ENCODE results near the gene CNNM1. TPM values are rescaled to one million over a fixed set of nuclear protein-coding genes. Genes with fewer than 3 reads are reported as not detected.

The CNNM1 gene
- total and polyA plus RNA-seq, 2 donors (not counting 3 experiments of a cell fraction or from before 2014, with no cell fraction given), result not detected

DNA sequence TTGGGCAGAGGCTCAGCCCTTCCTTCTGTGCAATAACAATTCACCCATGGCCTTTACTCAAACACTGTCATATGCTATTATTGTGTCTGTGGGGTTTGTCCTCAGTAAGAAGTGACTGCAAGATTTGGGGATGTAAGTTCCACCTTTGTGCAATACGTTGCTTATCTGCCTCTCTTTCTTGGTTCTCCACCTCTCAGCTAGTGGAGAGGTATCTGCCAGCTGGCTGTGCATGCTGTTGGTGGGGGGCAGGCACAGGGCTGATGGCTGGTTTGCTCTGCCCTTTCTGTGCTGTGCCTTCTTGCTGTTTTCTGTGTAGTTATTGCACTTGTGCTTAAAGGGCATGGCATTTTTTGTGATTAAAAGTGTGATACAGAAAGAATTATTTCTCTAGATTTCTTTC is 36.2 kb downstream of the CNNM1 start:
- H3K9ac ChIP-seq (replicated peaks; ENCODE audit: extremely low read depth, insufficient read depth, low read length), result no peak overlapping the region
- H3K27ac ChIP-seq (ENCODE audit: insufficient read depth, low read depth, low read length), result no peak overlapping the region
- no peak overlapping the region for H2AFZ ChIP-seq (ENCODE audit: low read depth, low read length)
- no peaks in the 10 kb centered on the region for H3K4me1 ChIP-seq (ENCODE audit: control insufficient read depth, extremely low read depth, insufficient read depth, low read length)
- H3K4me2 ChIP-seq (ENCODE audit: insufficient read depth, low read length), result no peak overlapping the region
- H3K4me3 ChIP-seq (replicated peaks in 1 of 3; ENCODE audit: insufficient read depth in 1 of 3, low read depth in 1 of 3, low read length in 3 of 3), result no peak overlapping the region
- intact Hi-C loops (cut with micrococcal nuclease) (no loop called here), dilution Hi-C loops (cut with MboI; ENCODE audit: extremely low pct_ligation_motif_present, low sequenced_read_pairs) (no loop called here)
- FAIRE-seq (no peak), DNase-seq (ENCODE audit: low read depth, low spot score) (no peak)
- no peaks in the 10 kb centered on the region for H3K9me1 ChIP-seq (replicated peaks; ENCODE audit: control insufficient read depth, extremely low read depth, insufficient read depth, low read length)
- H3K79me2 ChIP-seq (ENCODE audit: control insufficient read depth, insufficient read depth, low read length), result no peaks in the 10 kb centered on the region
- CTCF ChIA-PET, result no interaction called here
- POLR2A ChIA-PET, result no interaction called here
- TF ChIP-seq, protein P1, sequence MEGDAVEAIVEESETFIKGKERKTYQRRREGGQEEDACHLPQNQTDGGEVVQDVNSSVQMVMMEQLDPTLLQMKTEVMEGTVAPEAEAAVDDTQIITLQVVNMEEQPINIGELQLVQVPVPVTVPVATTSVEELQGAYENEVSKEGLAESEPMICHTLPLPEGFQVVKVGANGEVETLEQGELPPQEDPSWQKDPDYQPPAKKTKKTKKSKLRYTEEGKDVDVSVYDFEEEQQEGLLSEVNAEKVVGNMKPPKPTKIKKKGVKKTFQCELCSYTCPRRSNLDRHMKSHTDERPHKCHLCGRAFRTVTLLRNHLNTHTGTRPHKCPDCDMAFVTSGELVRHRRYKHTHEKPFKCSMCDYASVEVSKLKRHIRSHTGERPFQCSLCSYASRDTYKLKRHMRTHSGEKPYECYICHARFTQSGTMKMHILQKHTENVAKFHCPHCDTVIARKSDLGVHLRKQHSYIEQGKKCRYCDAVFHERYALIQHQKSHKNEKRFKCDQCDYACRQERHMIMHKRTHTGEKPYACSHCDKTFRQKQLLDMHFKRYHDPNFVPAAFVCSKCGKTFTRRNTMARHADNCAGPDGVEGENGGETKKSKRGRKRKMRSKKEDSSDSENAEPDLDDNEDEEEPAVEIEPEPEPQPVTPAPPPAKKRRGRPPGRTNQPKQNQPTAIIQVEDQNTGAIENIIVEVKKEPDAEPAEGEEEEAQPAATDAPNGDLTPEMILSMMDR (IDR thresholded peaks at IDR 0.05; ENCODE audit: extremely low read depth in 1 of 2, insufficient read depth in 1 of 2, low read depth in 1 of 2, low read length in 2 of 2), result no peak
- TF ChIP-seq FOS (IDR thresholded peaks at IDR 0.05; ENCODE audit: borderline replicate concordance, insufficient read depth, low read length) (no peak), POLR2A (IDR thresholded peaks at IDR 0.05; ENCODE audit: low read depth, low read length) (no peak), EZH2 (IDR thresholded peaks at IDR 0.05; ENCODE audit: borderline replicate concordance, low read depth, low read length, severe bottlenecking) (no peak), POLR2AphosphoS5 (IDR thresholded peaks at IDR 0.05; ENCODE audit: insufficient read depth, low read depth, low read length) (no peak), GATA2 (IDR thresholded peaks at IDR 0.05; ENCODE audit: insufficient read depth, insufficient read length, low read depth, low read length) (no peak), MYC (IDR thresholded peaks at IDR 0.05; ENCODE audit: low read depth, low read length) (no peak)
- TF ChIP-seq, protein P2, sequence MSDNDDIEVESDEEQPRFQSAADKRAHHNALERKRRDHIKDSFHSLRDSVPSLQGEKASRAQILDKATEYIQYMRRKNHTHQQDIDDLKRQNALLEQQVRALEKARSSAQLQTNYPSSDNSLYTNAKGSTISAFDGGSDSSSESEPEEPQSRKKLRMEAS (IDR thresholded peaks at IDR 0.05; ENCODE audit: insufficient read depth, insufficient read length), result no peak
- H3K27me3 ChIP-seq (ENCODE audit: control insufficient read depth in 2 of 2, insufficient read depth in 2 of 2, low read length in 2 of 2), result peaks cover 29 to 33% of the 10 kb centered on the region in 2 experiments
- no peaks in the 10 kb centered on the region for H3K36me3 ChIP-seq (ENCODE audit: control insufficient read depth in 2 of 2, extremely low read depth in 1 of 2, insufficient read depth in 2 of 2, low read length in 2 of 2)
- BruUV-seq (replicated peaks), result no TSS peak
- H4K20me1 ChIP-seq (replicated peaks; ENCODE audit: control insufficient read depth, extremely low read depth, insufficient read depth, low read length), result no peaks in the 10 kb centered on the region
- H3K9me3 ChIP-seq (replicated peaks; ENCODE audit: control insufficient read depth, insufficient read depth, low read length), result no peaks in the 10 kb centered on the region

Measured in endothelial cell of umbilical vein (primary cell).